HepG2 (cell line): ENCODE data around the gene CA11. TPM values are rescaled to one million over a fixed set of nuclear protein-coding genes. Genes with fewer than 3 reads are reported as not detected.
A peak's percentile ranks its signal among the peaks of the same experiment; 100 is the strongest.

Source experiments
- BCL6 ChIP-seq: IDR thresholded peaks from 2 replicates; pipeline ENCODE4 v1.6.1; 2016; ENCODE audit warnings: missing genetic modification reagents, missing compliant biosample characterization
- EP300 ChIP-seq, 3 experiments: sonication (generic) in 1 of 3; formaldehyde crosslinking in 1 of 3; IDR thresholded peaks; 2 replicates each; pipeline versions ENCODE4 v1.5.1 to v1.6.1; 2011 to 2020; ENCODE audit warnings: low read depth in 2 of 3, low read length in 2 of 3, borderline replicate concordance in 1 of 3, improper control_type of control experiment in 1 of 3, mild to moderate bottlenecking in 1 of 3, missing genetic modification reagents in 1 of 3, moderate library complexity in 1 of 3
- HNF4A ChIP-seq: sonication (generic); formaldehyde crosslinking; IDR thresholded peaks from 2 replicates; pipeline ENCODE4 v1.4.0; 2020; ENCODE audit warnings: missing genetic modification reagents
- LRRFIP1 ChIP-seq: sonication (generic); formaldehyde crosslinking; conservative IDR thresholded peaks from 2 replicates; pipeline ENCODE4 v1.4.0; 2020; ENCODE audit warnings: missing genetic modification reagents
- PAXIP1 ChIP-seq: sonication (generic); formaldehyde crosslinking; conservative IDR thresholded peaks from 2 replicates; pipeline ENCODE4 v1.4.0; 2020; ENCODE audit warnings: mild to moderate bottlenecking, missing genetic modification reagents, moderate library complexity
- PHF20 ChIP-seq: sonication (generic); formaldehyde crosslinking; IDR thresholded peaks from 2 replicates; pipeline ENCODE4 v1.5.0; 2020; ENCODE audit warnings: mild to moderate bottlenecking, missing genetic modification reagents
- POLR2AphosphoS5 ChIP-seq: IDR thresholded peaks from 2 replicates; pipeline ENCODE4 v1.6.1; 2012; ENCODE audit warnings: low read depth, low read length
- POLR2G ChIP-seq: fragments of 200-400 bp; formaldehyde crosslinking; IDR thresholded peaks from 2 replicates; pipeline ENCODE4 v1.6.1; 2018; ENCODE audit warnings: mild to moderate bottlenecking, low read depth, low read length, moderate library complexity
- RARA ChIP-seq: IDR thresholded peaks from 2 replicates; pipeline ENCODE4 v1.6.1; 2016; ENCODE audit warnings: missing genetic modification reagents, missing compliant biosample characterization
- REXO4 ChIP-seq: sonication (generic); formaldehyde crosslinking; IDR thresholded peaks from 2 replicates; pipeline ENCODE4 v1.8.0; 2022; ENCODE audit warnings: missing genetic modification reagents, mild to moderate bottlenecking, borderline replicate concordance
- SMAD3 ChIP-seq: sonication (generic); formaldehyde crosslinking; IDR thresholded peaks from 2 replicates; pipeline ENCODE4 v1.4.0; 2020; ENCODE audit warnings: missing genetic modification reagents
- TBL1XR1 ChIP-seq: fragments of 150-350 bp; IDR thresholded peaks from 2 replicates; pipeline ENCODE4 v1.6.1; 2014; ENCODE audit warnings: borderline replicate concordance, low read length; ENCODE audit not compliant: partially characterized antibody
- TCF7 ChIP-seq: sonication (generic); IDR thresholded peaks from 2 replicates; pipeline ENCODE4 v1.6.1; 2016; ENCODE audit warnings: antibody characterized with exemption, low read depth
- TFAP4 ChIP-seq: sonication (generic); IDR thresholded peaks from 2 replicates; pipeline ENCODE4 v1.6.1; 2016; ENCODE audit warnings: low read depth, borderline replicate concordance
- ZNF264 ChIP-seq: sonication (generic); formaldehyde crosslinking; IDR thresholded peaks from 2 replicates; pipeline ENCODE4 v1.4.0; 2020; ENCODE audit warnings: missing genetic modification reagents
- ZNF510 ChIP-seq: sonication (generic); formaldehyde crosslinking; IDR thresholded peaks from 2 replicates; pipeline ENCODE4 v1.4.0; 2020; ENCODE audit warnings: low read depth, mild to moderate bottlenecking, missing genetic modification reagents
- ZNF557 ChIP-seq: sonication (generic); formaldehyde crosslinking; IDR thresholded peaks from 2 replicates; pipeline ENCODE4 v1.4.0; 2020; ENCODE audit warnings: missing genetic modification reagents
- ZNF598 ChIP-seq: sonication (generic); formaldehyde crosslinking; IDR thresholded peaks from 2 replicates; pipeline ENCODE4 v1.5.1; 2020; ENCODE audit warnings: mild to moderate bottlenecking, missing genetic modification reagents, borderline replicate concordance
- ZNF670 ChIP-seq: sonication (generic); formaldehyde crosslinking; IDR thresholded peaks from 2 replicates; pipeline ENCODE4 v1.8.0; 2022; ENCODE audit warnings: mild to moderate bottlenecking, missing genetic modification reagents, borderline replicate concordance
- ZSCAN25 ChIP-seq: sonication (generic); formaldehyde crosslinking; IDR thresholded peaks from 2 replicates; pipeline ENCODE4 v1.8.0; 2022; ENCODE audit warnings: mild to moderate bottlenecking, missing genetic modification reagents
- polyA plus RNA-seq, 8 experiments: library from polyadenylated mRNA; depleted of rRNA in 3 of 8; stranded (reverse) in 7 of 8; unstranded in 1 of 8; fragments of >200 nt; fragmentation: Illumina TruSeq in 4 of 8; extraction: Trizol in 4 of 8; gene quantifications; 2 replicates each; pipeline versions ENCODE4 v1.2.1 to v1.2.3, GENCODE V29; 2011 to 2016; ENCODE audit warnings: low read depth in 4 of 8, missing spikeins in 1 of 8, mixed read lengths in 1 of 8; ENCODE audit not compliant: insufficient read depth in 1 of 8
- total RNA-seq, 5 experiments: library from RNA; depleted of rRNA; stranded (reverse); fragments of >200 nt; fragmentation: Illumina TruSeq; extraction: Trizol; gene quantifications; 2 replicates each; pipeline ENCODE4 v1.2.3, GENCODE V29; 2016; ENCODE audit warnings: low read depth in 1 of 5
- TF ChIP-seq, protein P1 (sequence below): IDR thresholded peaks from 2 replicates; pipeline ENCODE4 v1.6.1; 2016; ENCODE audit warnings: low read depth, borderline replicate concordance

CA11 gene
- total and polyA plus RNA-seq, 2 of the 13 experiments (the other 11 are each of a cell fraction or from before 2014, with no cell fraction given) = 0.41 to 0.58 TPM

DNA sequence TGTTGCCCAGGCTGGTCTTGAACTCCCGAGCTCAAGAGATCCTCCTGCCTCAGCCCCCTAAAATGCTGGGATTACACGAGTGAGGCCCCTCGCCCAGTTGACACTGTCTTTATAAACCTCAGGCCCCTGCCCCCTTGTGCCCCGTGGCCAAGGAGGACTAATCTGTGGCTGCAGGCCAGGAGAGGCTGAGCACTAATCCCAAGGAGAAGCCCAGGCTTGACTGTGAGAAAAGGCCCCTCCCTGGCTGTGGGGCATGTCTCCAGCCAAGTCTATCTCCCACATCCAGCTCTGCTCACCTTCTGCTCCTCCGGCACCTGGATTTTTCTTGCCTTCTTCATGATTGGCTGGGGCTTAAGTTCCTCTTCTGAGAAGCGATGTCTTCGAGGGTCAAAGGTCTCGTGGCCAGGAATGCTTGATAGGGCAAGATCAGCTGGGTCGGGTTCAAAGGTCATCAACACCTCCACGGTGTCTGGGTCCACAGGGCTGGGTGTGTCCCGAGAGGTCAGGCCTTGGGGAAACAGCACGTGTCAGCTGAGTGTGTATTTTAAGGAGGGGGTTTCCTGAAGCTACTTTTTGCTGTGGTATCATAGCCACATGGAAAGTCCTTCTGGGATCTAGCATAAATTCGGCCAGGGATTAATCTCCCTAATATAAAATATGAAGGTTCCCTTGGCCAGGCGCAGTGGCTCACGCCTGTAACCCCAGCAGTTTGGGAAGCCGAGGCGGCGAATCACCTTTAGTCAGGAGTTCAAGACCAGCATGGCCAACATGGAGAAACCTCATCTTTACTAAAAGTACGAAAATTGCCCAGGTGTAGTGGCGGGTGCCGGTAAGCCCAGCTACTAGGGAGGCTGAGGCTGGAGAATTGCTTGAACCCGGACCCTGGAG lies 12.6 kb downstream of the CA11 start (continued):
- TF ChIP-seq, protein P1, sequence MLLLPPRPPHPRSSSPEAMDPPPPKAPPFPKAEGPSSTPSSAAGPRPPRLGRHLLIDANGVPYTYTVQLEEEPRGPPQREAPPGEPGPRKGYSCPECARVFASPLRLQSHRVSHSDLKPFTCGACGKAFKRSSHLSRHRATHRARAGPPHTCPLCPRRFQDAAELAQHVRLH (CRISPR knock-in tag) = no peak
- TF ChIP-seq ZNF264 (CRISPR knock-in tag) (no peak), EP300 (IDR thresholded peaks at IDR 0.05; ENCODE audit: low read depth in 2 of 2, low read length in 2 of 2) (0 out of 4 replicates have a peak, but pooled peaks of 1 of the 2 experiments have one; percentile 6), EP300 (CRISPR knock-in tag; IDR thresholded peaks at IDR 0.05; ENCODE audit: borderline replicate concordance) (no peak), ZNF510 (CRISPR knock-in tag) (no peak), ZSCAN25 (CRISPR knock-in tag) (0 out of 2 replicates have a peak, but pooled peaks have one; percentile 32), PHF20 (CRISPR knock-in tag) (no peak), RARA (CRISPR knock-in tag) (0 out of 2 replicates have a peak, but pooled peaks have one; percentile 24), TCF7 (no peak), TBL1XR1 (no peak), HNF4A (peak; percentile 87), ZNF670 (CRISPR knock-in tag) (no peak), LRRFIP1 (CRISPR knock-in tag) (no peak), POLR2G (0 out of 2 replicates have a peak, but pooled peaks have one; percentile 21), BCL6 (no peak; the same call in 1 of the 2 replicates), ZNF557 (no peak), ZNF598 (0 out of 2 replicates have a peak, but pooled peaks have one; percentile 19), PAXIP1 (CRISPR knock-in tag) (0 out of 2 replicates have a peak, but pooled peaks have one; percentile 21), TFAP4 (peak; percentile 85; the same call in 1 of the 2 replicates), SMAD3 (0 out of 2 replicates have a peak, but pooled peaks have one; percentile 8), REXO4 (CRISPR knock-in tag) (no peak), POLR2AphosphoS5 (peak; percentile 19; the same call in 1 of the 2 replicates)
